ENCODE results near the gene AMOTL2. TPM values are rescaled to one million over a fixed set of nuclear protein-coding genes. Genes with fewer than 3 reads are reported as not detected.

AMOTL2 gene
- polyA plus RNA-seq, 1 of the 3 experiments (the other 2 are of a cell fraction) = 185 TPM

GRCh38 chr3:134330883-134331810 lies 43.1 kb downstream of the AMOTL2 start:
- Histone ChIP-seq H3K79me2 (ENCODE audit: insufficient read depth) (no peaks in the 10 kb centered on the region), H3K4me2 (peak overlapping the region; percentile 43), H3F3A (replicated peaks; ENCODE audit: insufficient read depth) (peaks cover 56% of the 10 kb centered on the region), H3K27me3 (ENCODE audit: insufficient read depth) (no peaks in the 10 kb centered on the region), H3K27ac (ENCODE audit: low read depth in 2 of 2, low read length in 1 of 2) (peak overlapping the region; percentile 56 to 99; a peak in 3 of 4 replicates), H3K4me3 (ENCODE audit: low read depth in 2 of 2, low read length in 1 of 2) (no peak overlapping the region), H2AFZ (ENCODE audit: low read depth) (no peak overlapping the region), H3K4me1 (ENCODE audit: control insufficient read depth in 1 of 2, insufficient read depth in 2 of 2, low read depth in 1 of 2, low read length in 1 of 2) (peaks cover 8 to 77% of the 10 kb centered on the region in 2 experiments), H3K9ac (peak overlapping the region; percentile 37; the same call in 1 of the 2 replicates), H3K9me3 (no peaks in the 10 kb centered on the region), H3K36me3 (replicated peaks in 1 of 2; ENCODE audit: control insufficient read depth in 1 of 2, insufficient read depth in 2 of 2, low read length in 1 of 2) (no peaks in the 10 kb centered on the region), H3K9me2 (no peaks in the 10 kb centered on the region), H4K20me1 (ENCODE audit: insufficient read depth) (no peaks in the 10 kb centered on the region)
- ChIA-PET POLR2A (no interaction called here), CTCF (interaction anchor here (0.8 to 1.7 kb wide), 3 partner anchors 14 to 24 kb away, joined by 3 to 8 read pairs (median 5); no protein-coding TSS in a partner anchor)
- DNase-seq = no peak
- WGBS (ENCODE audit: low lambda C conversion rate) = 79% methylated on average over 6 of the region's 6 CpGs
- TF ChIP-seq CHD2 (IDR thresholded peaks at IDR 0.05; ENCODE audit: low read length, partially characterized antibody) (no peak), FOSL2 (IDR thresholded peaks at IDR 0.05; ENCODE audit: borderline replicate concordance, low read depth) (peak; percentile 19; the same call in 1 of the 2 replicates), NRF1 (IDR thresholded peaks at IDR 0.05; ENCODE audit: low read depth, low read length) (no peak), RAD21 (IDR thresholded peaks at IDR 0.05; ENCODE audit: low read length) (no peak), SIN3A (IDR thresholded peaks at IDR 0.05; ENCODE audit: borderline replicate concordance, low read depth, low read length) (no peak), PBX3 (IDR thresholded peaks at IDR 0.05) (no peak), USF1 (IDR thresholded peaks at IDR 0.05; ENCODE audit: borderline replicate concordance, low read depth) (no peak), POLR2AphosphoS5 (IDR thresholded peaks at IDR 0.05; ENCODE audit: low read depth, low read length) (no peak), RFX5 (IDR thresholded peaks at IDR 0.05; ENCODE audit: low read length) (no peak), EZH2phosphoT487 (IDR thresholded peaks at IDR 0.05; ENCODE audit: borderline replicate concordance, low read depth) (no peak), FOXM1 (IDR thresholded peaks at IDR 0.05; ENCODE audit: low read depth) (no peak), MXI1 (IDR thresholded peaks at IDR 0.05; ENCODE audit: low read depth, low read length) (no peak), EP300 (IDR thresholded peaks at IDR 0.05; ENCODE audit: borderline replicate concordance in 1 of 2, low read depth in 1 of 2, low read length in 1 of 2) (peak in 1 of 2 experiments; percentile 40; a peak in 1 of 4 replicates), RCOR1 (IDR thresholded peaks at IDR 0.05; ENCODE audit: low read length) (no peak), GABPA (IDR thresholded peaks at IDR 0.05; ENCODE audit: low read depth) (no peak), YY1 (IDR thresholded peaks at IDR 0.05; ENCODE audit: low read depth) (peak; percentile 66; the same call in 1 of the 2 replicates), ELF1 (IDR thresholded peaks at IDR 0.05) (no peak), RXRA (IDR thresholded peaks at IDR 0.05; ENCODE audit: borderline replicate concordance, low read depth) (no peak), TCF12 (IDR thresholded peaks at IDR 0.05) (peak; percentile 36)
- TF ChIP-seq, protein P1, sequence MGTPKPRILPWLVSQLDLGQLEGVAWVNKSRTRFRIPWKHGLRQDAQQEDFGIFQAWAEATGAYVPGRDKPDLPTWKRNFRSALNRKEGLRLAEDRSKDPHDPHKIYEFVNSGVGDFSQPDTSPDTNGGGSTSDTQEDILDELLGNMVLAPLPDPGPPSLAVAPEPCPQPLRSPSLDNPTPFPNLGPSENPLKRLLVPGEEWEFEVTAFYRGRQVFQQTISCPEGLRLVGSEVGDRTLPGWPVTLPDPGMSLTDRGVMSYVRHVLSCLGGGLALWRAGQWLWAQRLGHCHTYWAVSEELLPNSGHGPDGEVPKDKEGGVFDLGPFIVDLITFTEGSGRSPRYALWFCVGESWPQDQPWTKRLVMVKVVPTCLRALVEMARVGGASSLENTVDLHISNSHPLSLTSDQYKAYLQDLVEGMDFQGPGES (IDR thresholded peaks at IDR 0.05; ENCODE audit: low read depth, low read length) = no peak
- TF ChIP-seq, protein P2, sequence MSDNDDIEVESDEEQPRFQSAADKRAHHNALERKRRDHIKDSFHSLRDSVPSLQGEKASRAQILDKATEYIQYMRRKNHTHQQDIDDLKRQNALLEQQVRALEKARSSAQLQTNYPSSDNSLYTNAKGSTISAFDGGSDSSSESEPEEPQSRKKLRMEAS (IDR thresholded peaks at IDR 0.05; ENCODE audit: low read depth) = no peak
- TF ChIP-seq, protein P3, sequence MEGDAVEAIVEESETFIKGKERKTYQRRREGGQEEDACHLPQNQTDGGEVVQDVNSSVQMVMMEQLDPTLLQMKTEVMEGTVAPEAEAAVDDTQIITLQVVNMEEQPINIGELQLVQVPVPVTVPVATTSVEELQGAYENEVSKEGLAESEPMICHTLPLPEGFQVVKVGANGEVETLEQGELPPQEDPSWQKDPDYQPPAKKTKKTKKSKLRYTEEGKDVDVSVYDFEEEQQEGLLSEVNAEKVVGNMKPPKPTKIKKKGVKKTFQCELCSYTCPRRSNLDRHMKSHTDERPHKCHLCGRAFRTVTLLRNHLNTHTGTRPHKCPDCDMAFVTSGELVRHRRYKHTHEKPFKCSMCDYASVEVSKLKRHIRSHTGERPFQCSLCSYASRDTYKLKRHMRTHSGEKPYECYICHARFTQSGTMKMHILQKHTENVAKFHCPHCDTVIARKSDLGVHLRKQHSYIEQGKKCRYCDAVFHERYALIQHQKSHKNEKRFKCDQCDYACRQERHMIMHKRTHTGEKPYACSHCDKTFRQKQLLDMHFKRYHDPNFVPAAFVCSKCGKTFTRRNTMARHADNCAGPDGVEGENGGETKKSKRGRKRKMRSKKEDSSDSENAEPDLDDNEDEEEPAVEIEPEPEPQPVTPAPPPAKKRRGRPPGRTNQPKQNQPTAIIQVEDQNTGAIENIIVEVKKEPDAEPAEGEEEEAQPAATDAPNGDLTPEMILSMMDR (IDR thresholded peaks at IDR 0.05) = no peak
- TF ChIP-seq, protein P4, sequence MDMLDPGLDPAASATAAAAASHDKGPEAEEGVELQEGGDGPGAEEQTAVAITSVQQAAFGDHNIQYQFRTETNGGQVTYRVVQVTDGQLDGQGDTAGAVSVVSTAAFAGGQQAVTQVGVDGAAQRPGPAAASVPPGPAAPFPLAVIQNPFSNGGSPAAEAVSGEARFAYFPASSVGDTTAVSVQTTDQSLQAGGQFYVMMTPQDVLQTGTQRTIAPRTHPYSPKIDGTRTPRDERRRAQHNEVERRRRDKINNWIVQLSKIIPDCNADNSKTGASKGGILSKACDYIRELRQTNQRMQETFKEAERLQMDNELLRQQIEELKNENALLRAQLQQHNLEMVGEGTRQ (IDR thresholded peaks at IDR 0.05; ENCODE audit: borderline replicate concordance, low read depth, low read length) = no peak
- TF ChIP-seq, protein P5, sequence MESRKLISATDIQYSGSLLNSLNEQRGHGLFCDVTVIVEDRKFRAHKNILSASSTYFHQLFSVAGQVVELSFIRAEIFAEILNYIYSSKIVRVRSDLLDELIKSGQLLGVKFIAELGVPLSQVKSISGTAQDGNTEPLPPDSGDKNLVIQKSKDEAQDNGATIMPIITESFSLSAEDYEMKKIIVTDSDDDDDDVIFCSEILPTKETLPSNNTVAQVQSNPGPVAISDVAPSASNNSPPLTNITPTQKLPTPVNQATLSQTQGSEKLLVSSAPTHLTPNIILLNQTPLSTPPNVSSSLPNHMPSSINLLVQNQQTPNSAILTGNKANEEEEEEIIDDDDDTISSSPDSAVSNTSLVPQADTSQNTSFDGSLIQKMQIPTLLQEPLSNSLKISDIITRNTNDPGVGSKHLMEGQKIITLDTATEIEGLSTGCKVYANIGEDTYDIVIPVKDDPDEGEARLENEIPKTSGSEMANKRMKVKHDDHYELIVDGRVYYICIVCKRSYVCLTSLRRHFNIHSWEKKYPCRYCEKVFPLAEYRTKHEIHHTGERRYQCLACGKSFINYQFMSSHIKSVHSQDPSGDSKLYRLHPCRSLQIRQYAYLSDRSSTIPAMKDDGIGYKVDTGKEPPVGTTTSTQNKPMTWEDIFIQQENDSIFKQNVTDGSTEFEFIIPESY (IDR thresholded peaks at IDR 0.05; ENCODE audit: borderline replicate concordance, low read depth) = no peak

Measured in SK-N-SH (cell line).